HEK293 (cell line): ENCODE data around the gene PLK4.

Experiments
- CTCF ChIA-PET: fragments of 350-600 bp; formaldehyde crosslinking; extraction: SDS; loops from one replicate; lab custom pipeline; 2021; ENCODE audit warnings: antibody characterized with exemption; lab: Yijun Ruan, JAX
- POLR2A ChIA-PET: fragments of 300-600 bp; formaldehyde crosslinking; extraction: SDS; loops from one replicate; lab custom pipeline; 2020; ENCODE audit warnings: antibody characterized with exemption, inconsistent platforms; lab: Yijun Ruan, JAX
- H3K27ac ChIP-seq: fragments of 200-500 bp; sonication (Bioruptor generic); 2 replicates; pipeline ENCODE4 v1.5.1; 2014; ENCODE audit warnings: low read depth, low read length, control low read depth, inconsistent platforms; ENCODE audit errors: extremely low read depth
- H3K36me3 ChIP-seq, 2 experiments: fragments of 200-500 bp in 1 of 2; sonication (Bioruptor generic) in 1 of 2; 1 replicate in 1 of 2; 2 replicates in 1 of 2; pipeline ENCODE4 v1.5.1; 2014 to 2017; ENCODE audit warnings: inconsistent platforms in 2 of 2, low read length in 2 of 2; ENCODE audit not compliant: control insufficient read depth in 2 of 2, insufficient read depth in 1 of 2
- H3K4me1 ChIP-seq: fragments of 200-500 bp; sonication (Bioruptor generic); 2 replicates; pipeline ENCODE4 v1.5.1; 2014; ENCODE audit warnings: mild to moderate bottlenecking, low read length, inconsistent platforms; ENCODE audit not compliant: control insufficient read depth, insufficient read depth
- H3K4me3 ChIP-seq: 2 replicates; pipeline ENCODE4 v1.5.1; 2011; ENCODE audit warnings: low read depth, mild to moderate bottlenecking, control low read depth, low read length, moderate library complexity
- H3K9me3 ChIP-seq: fragments of 200-500 bp; sonication (Bioruptor generic); 2 replicates; pipeline ENCODE4 v1.5.1; 2014; ENCODE audit warnings: low read depth, low read length, inconsistent platforms; ENCODE audit not compliant: control insufficient read depth, insufficient read depth
- BCL11A ChIP-seq: fragments of 450-650 bp; formaldehyde crosslinking; IDR thresholded peaks from 2 replicates; pipeline ENCODE4 v1.5.1; 2016; ENCODE audit warnings: low read depth, missing biosample characterization, missing genetic modification characterization
- MEIS1 ChIP-seq: sonication (generic); formaldehyde crosslinking; IDR thresholded peaks from 2 replicates; pipeline ENCODE4 v1.8.1; 2022; ENCODE audit warnings: missing genetic modification reagents, mild to moderate bottlenecking, borderline replicate concordance
- SP7 ChIP-seq: fragments of 450-650 bp; formaldehyde crosslinking; IDR thresholded peaks from 2 replicates; pipeline ENCODE4 v1.5.1; 2016; ENCODE audit warnings: missing biosample characterization, missing genetic modification characterization
- ZFP41 ChIP-seq: fragments of 450-650 bp; formaldehyde crosslinking; IDR thresholded peaks from 2 replicates; pipeline ENCODE4 v1.5.1; 2016; ENCODE audit warnings: missing biosample characterization, missing genetic modification characterization, borderline replicate concordance
- ZNF114 ChIP-seq: fragments of 450-650 bp; formaldehyde crosslinking; IDR thresholded peaks from 2 replicates; pipeline ENCODE4 v1.5.0; 2017; ENCODE audit warnings: missing biosample characterization, missing genetic modification characterization
- ZNF132 ChIP-seq: fragments of 450-650 bp; formaldehyde crosslinking; IDR thresholded peaks from 2 replicates; pipeline ENCODE4 v1.5.1; 2017; ENCODE audit warnings: missing biosample characterization, missing genetic modification characterization, borderline replicate concordance
- ZNF133 ChIP-seq: fragments of 450-650 bp; formaldehyde crosslinking; IDR thresholded peaks from 2 replicates; pipeline ENCODE4 v1.5.1; 2016; ENCODE audit warnings: missing biosample characterization, missing genetic modification characterization
- ZNF221 ChIP-seq: fragments of 450-650 bp; formaldehyde crosslinking; IDR thresholded peaks from 2 replicates; pipeline ENCODE4 v1.5.1; 2017; ENCODE audit warnings: missing biosample characterization, missing genetic modification characterization, borderline replicate concordance
- ZNF266 ChIP-seq: fragments of 450-650 bp; formaldehyde crosslinking; IDR thresholded peaks from 2 replicates; pipeline ENCODE4 v1.5.1; 2016; ENCODE audit warnings: missing biosample characterization, missing genetic modification characterization, low read depth
- ZNF350 ChIP-seq: fragments of 450-650 bp; formaldehyde crosslinking; IDR thresholded peaks from 2 replicates; pipeline ENCODE4 v1.5.0; 2017; ENCODE audit warnings: missing biosample characterization, mild to moderate bottlenecking, missing genetic modification characterization
- ZNF354C ChIP-seq: fragments of 450-650 bp; formaldehyde crosslinking; IDR thresholded peaks from 2 replicates; pipeline ENCODE4 v1.5.1; 2016; ENCODE audit warnings: missing biosample characterization, missing genetic modification characterization, low read depth, borderline replicate concordance
- ZNF391 ChIP-seq: fragments of 450-650 bp; formaldehyde crosslinking; IDR thresholded peaks from 2 replicates; pipeline ENCODE4 v1.5.1; 2016; ENCODE audit warnings: low read depth, missing biosample characterization, missing genetic modification characterization, borderline replicate concordance
- ZNF488 ChIP-seq: fragments of 450-650 bp; formaldehyde crosslinking; IDR thresholded peaks from 2 replicates; pipeline ENCODE4 v1.5.1; 2016; ENCODE audit warnings: missing biosample characterization, missing genetic modification characterization
- ZNF510 ChIP-seq: fragments of 450-650 bp; formaldehyde crosslinking; IDR thresholded peaks from 2 replicates; pipeline ENCODE4 v1.5.1; 2018; ENCODE audit warnings: mild to moderate bottlenecking, missing genetic modification characterization, missing biosample characterization; ENCODE audit not compliant: insufficient replicate concordance
- ZNF596 ChIP-seq: fragments of 450-650 bp; IDR thresholded peaks from 2 replicates; pipeline ENCODE4 v1.5.0; 2018; ENCODE audit warnings: missing biosample characterization, mild to moderate bottlenecking, missing genetic modification characterization, moderate library complexity
- ZNF704 ChIP-seq: fragments of 450-650 bp; formaldehyde crosslinking; IDR thresholded peaks from 2 replicates; pipeline ENCODE4 v1.5.1; 2016; ENCODE audit warnings: missing biosample characterization, missing genetic modification characterization
- ZNF785 ChIP-seq: fragments of 450-650 bp; formaldehyde crosslinking; IDR thresholded peaks from 2 replicates; pipeline ENCODE4 v1.5.1; 2016; ENCODE audit warnings: missing biosample characterization, missing genetic modification characterization
- ZNF791 ChIP-seq: fragments of 450-650 bp; formaldehyde crosslinking; IDR thresholded peaks from 2 replicates; pipeline ENCODE4 v1.5.1; 2016; ENCODE audit warnings: missing biosample characterization, missing genetic modification characterization
- TF ChIP-seq, protein P1 (sequence below): fragments of 450-650 bp; formaldehyde crosslinking; IDR thresholded peaks from 2 replicates; pipeline ENCODE4 v1.5.1; 2017; ENCODE audit warnings: missing biosample characterization, mild to moderate bottlenecking, missing genetic modification characterization, moderate library complexity

PLK4 gene

DNA sequence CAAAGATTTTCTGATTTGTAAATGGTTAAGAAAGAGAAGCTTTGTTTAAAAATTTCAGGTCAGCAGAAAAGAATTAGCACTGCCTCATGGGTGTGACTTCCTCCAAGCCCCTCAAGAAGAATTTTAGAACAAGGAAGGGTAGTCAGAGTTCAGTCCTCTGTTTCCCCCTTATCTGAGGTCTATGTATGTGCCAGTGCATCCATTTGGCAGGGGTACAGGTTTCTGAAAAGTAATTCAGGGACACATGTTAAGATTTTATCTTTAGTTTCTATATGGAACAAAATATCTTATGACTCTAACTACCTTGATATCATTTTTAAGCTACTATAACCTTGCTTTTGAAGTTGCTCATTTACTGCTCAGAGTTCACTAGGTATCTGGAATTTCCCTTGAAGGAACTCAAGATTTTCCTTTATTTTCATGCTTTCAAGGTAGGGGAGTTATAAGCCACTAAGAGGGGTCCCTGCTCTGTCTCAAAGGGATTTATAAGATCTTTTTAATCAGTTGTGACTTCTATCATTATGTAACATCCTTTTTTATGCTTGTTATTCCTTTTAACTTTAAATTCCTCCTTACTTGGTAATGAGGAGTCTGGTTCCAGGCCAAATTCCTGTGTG lies 24.4 kb upstream of the PLK4 start:
- Histone ChIP-seq H3K4me1 (no peaks in the 10 kb centered on the region), H3K36me3 (no peaks in the 10 kb centered on the region), H3K4me3 (no peak overlapping the region), H3K27ac (no peak overlapping the region)
- CTCF ChIA-PET: no interaction called here
- TF ChIP-seq, protein P1, sequence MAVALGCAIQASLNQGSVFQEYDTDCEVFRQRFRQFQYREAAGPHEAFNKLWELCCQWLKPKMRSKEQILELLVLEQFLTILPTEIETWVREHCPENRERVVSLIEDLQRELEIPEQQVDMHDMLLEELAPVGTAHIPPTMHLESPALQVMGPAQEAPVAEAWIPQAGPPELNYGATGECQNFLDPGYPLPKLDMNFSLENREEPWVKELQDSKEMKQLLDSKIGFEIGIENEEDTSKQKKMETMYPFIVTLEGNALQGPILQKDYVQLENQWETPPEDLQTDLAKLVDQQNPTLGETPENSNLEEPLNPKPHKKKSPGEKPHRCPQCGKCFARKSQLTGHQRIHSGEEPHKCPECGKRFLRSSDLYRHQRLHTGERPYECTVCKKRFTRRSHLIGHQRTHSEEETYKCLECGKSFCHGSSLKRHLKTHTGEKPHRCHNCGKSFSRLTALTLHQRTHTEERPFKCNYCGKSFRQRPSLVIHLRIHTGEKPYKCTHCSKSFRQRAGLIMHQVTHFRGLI (tag by site-specific recombination): no peak
- TF ChIP-seq ZNF350 (tag by site-specific recombination): no peak
- no peak for TF ChIP-seq ZFP41
- TF ChIP-seq ZNF785: no peak
- TF ChIP-seq BCL11A: no peak
- TF ChIP-seq, all 188 proteins: peak for 0
- POLR2A ChIA-PET: interaction anchor here (0.7 kb wide), 1 partner anchor 109 kb away, joined by 4 read pairs; the partner anchor contains the start of genes ABHD18 and MFSD8
- no peaks in the 10 kb centered on the region for H3K9me3 ChIP-seq

GRCh38 chr4:127856813-127857447 lies 23.8 kb upstream of the PLK4 start:
- no peak overlapping the region for H3K4me3 ChIP-seq
- TF ChIP-seq ZNF488 (no peak), ZNF350 (tag by site-specific recombination) (no peak), ZNF354C (tag by site-specific recombination) (no peak), ZNF221 (tag by site-specific recombination) (no peak), MEIS1 (no peak), ZNF510 (tag by site-specific recombination) (no peak), ZNF266 (tag by site-specific recombination) (no peak), ZNF391 (tag by site-specific recombination) (no peak), ZNF704 (no peak), ZNF596 (no peak), ZNF132 (tag by site-specific recombination) (no peak)
- TF ChIP-seq, all 188 proteins: peak for 0
- Histone ChIP-seq H3K4me1 (no peaks in the 10 kb centered on the region), H3K27ac (no peak overlapping the region), H3K9me3 (no peaks in the 10 kb centered on the region), H3K36me3 (no peaks in the 10 kb centered on the region)
- POLR2A ChIA-PET: no interaction called here
- CTCF ChIA-PET: no interaction called here

GRCh38 chr4:127857641-127858040 lies 23.1 kb upstream of the PLK4 start:
- ChIA-PET CTCF (interaction anchor here (0.6 kb wide), 1 partner anchor 490 kb away, joined by 3 read pairs; no protein-coding TSS in a partner anchor), POLR2A (no interaction called here)
- H3K36me3 ChIP-seq: no peaks in the 10 kb centered on the region
- H3K27ac ChIP-seq: no peak overlapping the region
- H3K4me3 ChIP-seq: no peak overlapping the region
- TF ChIP-seq SP7 (tag by site-specific recombination) (no peak), ZNF791 (tag by site-specific recombination) (no peak), ZNF266 (tag by site-specific recombination) (no peak), ZNF114 (tag by site-specific recombination) (no peak), ZNF133 (tag by site-specific recombination) (no peak)
- H3K4me1 ChIP-seq: no peaks in the 10 kb centered on the region
- no peaks in the 10 kb centered on the region for H3K9me3 ChIP-seq
